GM06990 (cell line): ENCODE results near the gene GSC.

ENCODE experiments used
- DNase-seq: peaks from one replicate; pipeline ENCODE4 v3.0.0-alpha.2; 2011; ENCODE audit not compliant: insufficient read length; ENCODE audit errors: extremely low read depth
- H3K27me3 ChIP-seq: replicated peaks from 2 replicates; pipeline ENCODE4 v1.6.0; 2011; ENCODE audit warnings: low read length; ENCODE audit not compliant: control insufficient read depth, insufficient read depth
- H3K36me3 ChIP-seq: 2 replicates; pipeline ENCODE4 v1.5.1; 2011; ENCODE audit warnings: low read length; ENCODE audit not compliant: control insufficient read depth, insufficient read depth
- H3K4me3 ChIP-seq: replicated peaks from 2 replicates; pipeline ENCODE4 v1.5.1; 2011; ENCODE audit warnings: low read depth, mild to moderate bottlenecking, control low read depth, low read length
- TF ChIP-seq, protein P1 (sequence below): IDR thresholded peaks from 2 replicates; pipeline ENCODE4 v1.5.1; 2011; ENCODE audit warnings: low read length, control low read depth, mild to moderate bottlenecking, inconsistent platforms; ENCODE audit not compliant: insufficient read depth, poor library complexity, severe bottlenecking

The GSC gene

DNA sequence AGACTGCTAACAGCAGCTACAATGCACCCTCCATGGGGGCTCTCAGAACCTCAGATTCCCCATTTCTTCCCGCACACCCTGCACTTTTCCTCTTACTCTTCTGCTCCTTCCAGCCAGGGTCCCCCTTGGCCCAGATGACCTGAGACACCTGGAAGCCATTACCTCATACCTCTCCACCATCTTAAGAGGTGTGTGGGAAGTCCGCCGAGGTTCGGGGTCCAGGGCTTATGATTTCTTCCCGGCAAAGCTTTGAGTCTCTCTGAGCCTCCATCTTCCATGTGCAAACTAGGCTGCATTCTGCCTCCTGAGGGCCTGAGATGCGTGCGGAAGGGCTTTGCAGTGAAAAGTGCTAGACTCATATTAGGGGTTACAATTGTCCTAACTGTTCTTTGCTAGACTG, 5.3 kb downstream of the GSC start:
- TF ChIP-seq, protein P1, sequence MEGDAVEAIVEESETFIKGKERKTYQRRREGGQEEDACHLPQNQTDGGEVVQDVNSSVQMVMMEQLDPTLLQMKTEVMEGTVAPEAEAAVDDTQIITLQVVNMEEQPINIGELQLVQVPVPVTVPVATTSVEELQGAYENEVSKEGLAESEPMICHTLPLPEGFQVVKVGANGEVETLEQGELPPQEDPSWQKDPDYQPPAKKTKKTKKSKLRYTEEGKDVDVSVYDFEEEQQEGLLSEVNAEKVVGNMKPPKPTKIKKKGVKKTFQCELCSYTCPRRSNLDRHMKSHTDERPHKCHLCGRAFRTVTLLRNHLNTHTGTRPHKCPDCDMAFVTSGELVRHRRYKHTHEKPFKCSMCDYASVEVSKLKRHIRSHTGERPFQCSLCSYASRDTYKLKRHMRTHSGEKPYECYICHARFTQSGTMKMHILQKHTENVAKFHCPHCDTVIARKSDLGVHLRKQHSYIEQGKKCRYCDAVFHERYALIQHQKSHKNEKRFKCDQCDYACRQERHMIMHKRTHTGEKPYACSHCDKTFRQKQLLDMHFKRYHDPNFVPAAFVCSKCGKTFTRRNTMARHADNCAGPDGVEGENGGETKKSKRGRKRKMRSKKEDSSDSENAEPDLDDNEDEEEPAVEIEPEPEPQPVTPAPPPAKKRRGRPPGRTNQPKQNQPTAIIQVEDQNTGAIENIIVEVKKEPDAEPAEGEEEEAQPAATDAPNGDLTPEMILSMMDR: no peak
- no peak for DNase-seq
- Histone ChIP-seq H3K36me3 (no peaks in the 10 kb centered on the region), H3K27me3 (peaks cover 1% of the 10 kb centered on the region), H3K4me3 (no peak overlapping the region)

DNA sequence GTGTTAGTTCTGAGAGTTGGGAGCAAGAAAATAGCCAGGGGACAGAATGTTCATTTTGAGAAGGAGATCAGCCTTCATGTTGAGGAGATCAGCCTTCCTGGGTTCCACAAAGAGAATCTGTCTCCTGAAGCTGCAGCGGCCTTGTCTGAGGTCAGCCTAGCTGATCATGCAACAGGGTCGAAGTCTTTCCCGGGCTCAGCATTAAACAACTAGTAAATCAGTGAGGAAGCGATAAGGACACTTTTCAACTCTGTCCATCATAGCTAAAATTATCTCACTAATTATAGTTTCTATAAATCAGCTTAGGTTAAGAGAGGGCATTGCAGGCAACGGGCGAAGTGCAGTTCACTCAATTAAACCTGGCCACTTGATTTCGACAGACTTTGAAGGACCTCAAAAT, 7.5 kb downstream of the GSC start:
- Histone ChIP-seq H3K4me3 (no peak overlapping the region), H3K36me3 (no peaks in the 10 kb centered on the region), H3K27me3 (peaks cover 1% of the 10 kb centered on the region)
- TF ChIP-seq, protein P1: no peak
- DNase-seq: no peak

DNA sequence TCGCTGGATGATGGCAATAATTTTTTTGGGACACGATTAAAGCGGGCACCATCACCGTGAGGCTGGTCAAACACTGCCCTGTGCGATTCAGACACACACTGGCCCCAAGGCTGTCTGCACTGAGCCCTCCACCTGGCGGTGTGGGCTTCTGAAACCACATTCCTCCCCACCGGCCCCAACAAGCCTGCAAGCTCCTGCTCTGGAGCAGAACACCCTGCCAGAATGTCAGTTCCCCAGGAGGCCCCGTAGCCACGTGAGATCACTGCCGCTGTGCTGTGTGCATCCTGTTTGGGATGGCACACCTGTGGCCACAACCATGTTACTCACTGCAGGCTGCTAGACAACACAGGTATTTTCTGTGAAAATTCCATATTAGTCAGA, 7.9 kb downstream of the GSC start:
- TF ChIP-seq, protein P1: no peak
- H3K27me3 ChIP-seq: peaks cover 1% of the 10 kb centered on the region
- H3K36me3 ChIP-seq: no peaks in the 10 kb centered on the region
- DNase-seq: no peak
- no peak overlapping the region for H3K4me3 ChIP-seq

DNA sequence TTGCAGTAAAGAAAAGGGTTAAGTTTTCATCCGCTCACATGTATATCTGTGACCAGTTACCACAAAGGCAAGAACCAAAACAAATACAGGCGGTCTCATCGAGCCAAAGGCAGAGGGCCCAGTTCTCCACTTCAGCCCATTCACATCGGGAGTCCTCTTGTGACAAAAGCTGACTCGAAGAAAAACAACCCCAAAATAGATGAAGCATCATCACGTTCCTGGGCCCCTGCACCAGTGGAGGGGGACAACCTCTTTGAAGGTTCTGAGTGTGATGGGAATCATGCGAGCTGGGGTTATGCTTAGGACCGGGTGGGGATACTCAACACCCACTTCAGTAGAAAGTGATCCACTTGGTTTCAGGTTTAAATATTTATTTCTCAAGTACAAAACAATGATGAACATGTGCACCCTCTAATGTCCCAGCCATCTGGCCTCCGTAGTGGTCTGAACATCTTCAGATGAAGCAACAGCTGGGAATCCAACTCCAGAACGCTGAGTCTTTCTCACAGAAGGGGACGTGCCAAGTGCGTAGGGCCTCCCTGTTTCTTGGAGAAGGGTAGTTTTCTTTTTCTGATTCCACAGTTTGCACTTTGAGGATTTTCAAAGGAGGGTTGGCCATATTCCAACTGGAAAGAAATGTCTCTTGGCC, 8.4 kb downstream of the GSC start:
- Histone ChIP-seq H3K27me3 (peaks cover 1% of the 10 kb centered on the region), H3K4me3 (no peak overlapping the region), H3K36me3 (no peaks in the 10 kb centered on the region)
- TF ChIP-seq, protein P1: no peak
- no peak for DNase-seq

DNA sequence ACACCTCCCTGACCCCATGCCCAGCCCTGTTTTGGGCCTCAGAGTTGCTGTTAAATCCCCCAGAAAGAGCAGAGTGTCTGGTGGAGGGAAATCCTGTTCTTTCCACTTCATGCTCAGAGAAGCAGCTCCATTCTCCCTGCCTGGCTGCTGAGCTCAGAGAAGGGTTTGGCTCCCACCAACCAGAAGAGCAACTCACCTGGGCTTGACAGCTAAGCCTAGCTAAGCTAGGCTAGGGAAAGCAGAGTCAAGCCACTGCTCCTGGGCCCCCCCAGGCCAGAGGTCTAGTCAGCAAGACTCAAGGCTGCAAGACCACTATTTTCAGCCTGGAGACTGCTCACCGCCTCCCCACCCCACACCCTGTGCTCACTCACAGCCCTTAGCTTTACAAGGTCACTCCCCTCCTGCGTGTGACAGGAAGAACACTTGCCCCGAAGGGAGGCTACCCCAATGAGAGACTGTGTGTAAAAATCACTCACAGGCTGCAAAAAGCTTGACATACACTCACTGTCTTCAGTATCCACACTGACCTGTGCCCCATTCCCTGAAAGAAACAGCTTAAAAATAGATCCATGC, 13.5 kb downstream of the GSC start:
- Histone ChIP-seq H3K27me3 (no peaks in the 10 kb centered on the region), H3K36me3 (no peaks in the 10 kb centered on the region), H3K4me3 (no peak overlapping the region)
- DNase-seq: no peak
- TF ChIP-seq, protein P1: no peak
